ENCODE results near the gene NTSR1. TPM values are rescaled to one million over a fixed set of nuclear protein-coding genes. Genes with fewer than 3 reads are reported as not detected.

NTSR1 gene
- total and polyA plus RNA-seq, 2 donors, result 0.09 to 0.14 TPM

- WGBS, result 54% methylated on average over 16 of the region's 16 CpGs
- Histone ChIP-seq H3K4me1 (ENCODE audit: control insufficient read depth in 2 of 2, insufficient read depth in 2 of 2, low read length in 2 of 2) (peaks cover 2 to 16% of the 10 kb centered on the region in 2 donors), H3K27me3 (ENCODE audit: control insufficient read depth in 2 of 2, insufficient read depth in 1 of 2, low read length in 1 of 2) (peaks cover 40 to 64% of the 10 kb centered on the region in 2 donors), H3K27ac (ENCODE audit: low read depth in 1 of 2, low read length in 1 of 2) (no peak overlapping the region), H3K36me3 (ENCODE audit: control insufficient read depth in 2 of 2, insufficient read depth in 2 of 2, low read length in 1 of 2) (no peaks in the 10 kb centered on the region), H3K4me3 (ENCODE audit: low read length in 2 of 2) (no peak overlapping the region), H3K9me3 (ENCODE audit: control insufficient read depth in 2 of 2, insufficient read depth in 1 of 2, low read length in 1 of 2) (peaks cover 0 to 6% of the 10 kb centered on the region in 2 donors)
- DNase-seq (ENCODE audit: low read depth in 6 of 9, low spot score in 9 of 9), result no peak
These were observed 1.2 kb upstream of the NTSR1 start for GRCh38 chr20:62707276-62707920.

GRCh38 chr20:62707921-62708521 is 615 bp upstream of the NTSR1 start:
- peaks cover 40 to 65% of the 10 kb centered on the region in 2 donors for H3K27me3 ChIP-seq (ENCODE audit: control insufficient read depth in 2 of 2, insufficient read depth in 1 of 2, low read length in 1 of 2)
- H3K4me1 ChIP-seq (ENCODE audit: control insufficient read depth in 2 of 2, insufficient read depth in 2 of 2, low read length in 2 of 2), result peaks cover 2 to 16% of the 10 kb centered on the region in 2 donors

GRCh38 chr20:62709537-62709905 is 885 bp downstream of the NTSR1 start:
- peaks cover 0 to 6% of the 10 kb centered on the region in 2 donors for H3K9me3 ChIP-seq (ENCODE audit: control insufficient read depth in 2 of 2, insufficient read depth in 1 of 2, low read length in 1 of 2)
- H3K27ac ChIP-seq (ENCODE audit: low read depth in 1 of 2, low read length in 1 of 2), result no peak overlapping the region
- H3K36me3 ChIP-seq (ENCODE audit: control insufficient read depth in 2 of 2, insufficient read depth in 2 of 2, low read length in 1 of 2), result no peaks in the 10 kb centered on the region
- peaks cover 40 to 71% of the 10 kb centered on the region in 2 donors for H3K27me3 ChIP-seq (ENCODE audit: control insufficient read depth in 2 of 2, insufficient read depth in 1 of 2, low read length in 1 of 2)
- WGBS, result 91% methylated on average over 30 of the region's 30 CpGs
- no peak for DNase-seq (ENCODE audit: low read depth in 6 of 9, low spot score in 9 of 9)
- H3K4me3 ChIP-seq (ENCODE audit: low read length in 2 of 2), result no peak overlapping the region
- H3K4me1 ChIP-seq (ENCODE audit: control insufficient read depth in 2 of 2, insufficient read depth in 2 of 2, low read length in 2 of 2), result peaks cover 2 to 16% of the 10 kb centered on the region in 2 donors

More at GRCh38 chr20:62707921-62708521, 615 bp upstream of the NTSR1 start:
- DNase-seq (ENCODE audit: low read depth in 6 of 9, low spot score in 9 of 9), result peak in 3 of 9 donors; percentile 47 to 65 (median 61)
- no peak overlapping the region for H3K27ac ChIP-seq (ENCODE audit: low read depth in 1 of 2, low read length in 1 of 2)
- WGBS, result 2% methylated on average over 20 of the region's 20 CpGs
- H3K36me3 ChIP-seq (ENCODE audit: control insufficient read depth in 2 of 2, insufficient read depth in 2 of 2, low read length in 1 of 2), result no peaks in the 10 kb centered on the region
- H3K9me3 ChIP-seq (ENCODE audit: control insufficient read depth in 2 of 2, insufficient read depth in 1 of 2, low read length in 1 of 2), result peaks cover 0 to 6% of the 10 kb centered on the region in 2 donors
- no peak overlapping the region for H3K4me3 ChIP-seq (ENCODE audit: low read length in 2 of 2)

GRCh38 chr20:62710221-62710885 is 1.7 kb downstream of the NTSR1 start:
- Histone ChIP-seq H3K4me1 (ENCODE audit: control insufficient read depth in 2 of 2, insufficient read depth in 2 of 2, low read length in 2 of 2) (peaks cover 2 to 16% of the 10 kb centered on the region in 2 donors), H3K9me3 (ENCODE audit: control insufficient read depth in 2 of 2, insufficient read depth in 1 of 2, low read length in 1 of 2) (peaks cover 0 to 6% of the 10 kb centered on the region in 2 donors), H3K4me3 (ENCODE audit: low read length in 2 of 2) (no peak overlapping the region), H3K27ac (ENCODE audit: low read depth in 1 of 2, low read length in 1 of 2) (no peak overlapping the region), H3K27me3 (ENCODE audit: control insufficient read depth in 2 of 2, insufficient read depth in 1 of 2, low read length in 1 of 2) (peaks cover 40 to 68% of the 10 kb centered on the region in 2 donors), H3K36me3 (ENCODE audit: control insufficient read depth in 2 of 2, insufficient read depth in 2 of 2, low read length in 1 of 2) (no peaks in the 10 kb centered on the region)
- no peak for DNase-seq (ENCODE audit: low read depth in 6 of 9, low spot score in 9 of 9)
- WGBS, result 88% methylated on average over 20 of the region's 20 CpGs

- no peak for DNase-seq (ENCODE audit: low read depth in 6 of 9, low spot score in 9 of 9)
- no peak overlapping the region for H3K4me3 ChIP-seq (ENCODE audit: low read length in 2 of 2)
- peaks cover 0 to 6% of the 10 kb centered on the region in 2 donors for H3K9me3 ChIP-seq (ENCODE audit: control insufficient read depth in 2 of 2, insufficient read depth in 1 of 2, low read length in 1 of 2)
- WGBS, result 72% methylated on average over 23 of the region's 23 CpGs
- peaks cover 40 to 65% of the 10 kb centered on the region in 2 donors for H3K27me3 ChIP-seq (ENCODE audit: control insufficient read depth in 2 of 2, insufficient read depth in 1 of 2, low read length in 1 of 2)
- peaks cover 2 to 23% of the 10 kb centered on the region in 2 donors for H3K4me1 ChIP-seq (ENCODE audit: control insufficient read depth in 2 of 2, insufficient read depth in 2 of 2, low read length in 2 of 2)
- no peaks in the 10 kb centered on the region for H3K36me3 ChIP-seq (ENCODE audit: control insufficient read depth in 2 of 2, insufficient read depth in 2 of 2, low read length in 1 of 2)
- no peak overlapping the region for H3K27ac ChIP-seq (ENCODE audit: low read depth in 1 of 2, low read length in 1 of 2)
These were observed 2.5 kb downstream of the NTSR1 start for GRCh38 chr20:62710886-62711702.

- H3K36me3 ChIP-seq (ENCODE audit: control insufficient read depth in 2 of 2, insufficient read depth in 2 of 2, low read length in 1 of 2), result no peaks in the 10 kb centered on the region
- no peak overlapping the region for H3K27ac ChIP-seq (ENCODE audit: low read depth in 1 of 2, low read length in 1 of 2)
- peaks cover 40 to 60% of the 10 kb centered on the region in 2 donors for H3K27me3 ChIP-seq (ENCODE audit: control insufficient read depth in 2 of 2, insufficient read depth in 1 of 2, low read length in 1 of 2)
- peaks cover 2 to 29% of the 10 kb centered on the region in 2 donors for H3K4me1 ChIP-seq (ENCODE audit: control insufficient read depth in 2 of 2, insufficient read depth in 2 of 2, low read length in 2 of 2)
- WGBS, result 88% methylated on average over 23 of the region's 23 CpGs
- peaks cover 0 to 6% of the 10 kb centered on the region in 2 donors for H3K9me3 ChIP-seq (ENCODE audit: control insufficient read depth in 2 of 2, insufficient read depth in 1 of 2, low read length in 1 of 2)
- no peak for DNase-seq (ENCODE audit: low read depth in 6 of 9, low spot score in 9 of 9)
- no peak overlapping the region for H3K4me3 ChIP-seq (ENCODE audit: low read length in 2 of 2)
These were observed 3.1 kb downstream of the NTSR1 start for GRCh38 chr20:62711703-62712101.

GRCh38 chr20:62712606-62713005 is 4.0 kb downstream of the NTSR1 start:
- 92% methylated on average over 8 of the region's 8 CpGs for WGBS
- Histone ChIP-seq H3K27ac (ENCODE audit: low read depth in 1 of 2, low read length in 1 of 2) (no peak overlapping the region), H3K4me1 (ENCODE audit: control insufficient read depth in 2 of 2, insufficient read depth in 2 of 2, low read length in 2 of 2) (peaks cover 2 to 33% of the 10 kb centered on the region in 2 donors), H3K4me3 (ENCODE audit: low read length in 2 of 2) (no peak overlapping the region), H3K36me3 (ENCODE audit: control insufficient read depth in 2 of 2, insufficient read depth in 2 of 2, low read length in 1 of 2) (no peaks in the 10 kb centered on the region), H3K27me3 (ENCODE audit: control insufficient read depth in 2 of 2, insufficient read depth in 1 of 2, low read length in 1 of 2) (peaks cover 33 to 51% of the 10 kb centered on the region in 2 donors), H3K9me3 (ENCODE audit: control insufficient read depth in 2 of 2, insufficient read depth in 1 of 2, low read length in 1 of 2) (peaks cover 0 to 6% of the 10 kb centered on the region in 2 donors)
- DNase-seq (ENCODE audit: low read depth in 6 of 9, low spot score in 9 of 9), result no peak

GRCh38 chr20:62714006-62714405 is 5.4 kb downstream of the NTSR1 start:
- peaks cover 0 to 26% of the 10 kb centered on the region in 2 donors for H3K4me1 ChIP-seq (ENCODE audit: control insufficient read depth in 2 of 2, insufficient read depth in 2 of 2, low read length in 2 of 2)
- peaks cover 19 to 38% of the 10 kb centered on the region in 2 donors for H3K27me3 ChIP-seq (ENCODE audit: control insufficient read depth in 2 of 2, insufficient read depth in 1 of 2, low read length in 1 of 2)
- no peak overlapping the region for H3K4me3 ChIP-seq (ENCODE audit: low read length in 2 of 2)
- H3K9me3 ChIP-seq (ENCODE audit: control insufficient read depth in 2 of 2, insufficient read depth in 1 of 2, low read length in 1 of 2), result peaks cover 0 to 4% of the 10 kb centered on the region in 2 donors
- no peak overlapping the region for H3K27ac ChIP-seq (ENCODE audit: low read depth in 1 of 2, low read length in 1 of 2)
- WGBS, result 98% methylated on average over 10 of the region's 10 CpGs
- no peaks in the 10 kb centered on the region for H3K36me3 ChIP-seq (ENCODE audit: control insufficient read depth in 2 of 2, insufficient read depth in 2 of 2, low read length in 1 of 2)
- no peak for DNase-seq (ENCODE audit: low read depth in 6 of 9, low spot score in 9 of 9)
